Measurements from ENCODE around the gene PKNOX2. TPM values are rescaled to one million over a fixed set of nuclear protein-coding genes. Genes with fewer than 3 reads are reported as not detected.

Gene PKNOX2
- total RNA-seq, 6 experiments from 2014 or later = 0.10 TPM; not detected in 5

DNA sequence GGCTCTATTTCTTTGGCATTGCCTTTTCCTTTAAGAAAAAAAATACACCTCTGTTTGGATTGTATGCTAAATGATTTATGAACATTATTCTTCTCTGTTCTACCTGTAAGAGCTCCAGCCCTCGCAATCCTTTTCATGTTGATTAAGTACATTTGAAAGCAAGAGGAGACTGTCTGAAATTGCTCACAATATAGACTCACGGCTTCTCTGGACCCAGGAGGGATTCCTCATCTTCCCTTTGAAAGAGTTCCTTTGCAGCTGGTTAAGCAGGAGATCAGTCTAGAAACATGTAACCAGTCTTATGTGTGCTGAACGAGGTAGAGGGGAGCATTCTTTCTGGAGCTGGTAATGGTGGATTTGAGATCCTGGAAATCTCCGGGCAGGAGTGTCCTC lies 47.4 kb downstream of the PKNOX2 start:
- H3K4me1 Mint-ChIP-seq (ENCODE audit: low read depth) = no peaks in the 10 kb centered on the region
- H3K36me3 Mint-ChIP-seq (ENCODE audit: low read depth) = no peaks in the 10 kb centered on the region
- no peak for DNase-seq
- H3K9me3 Mint-ChIP-seq = no peaks in the 10 kb centered on the region
- no peak overlapping the region for H3K4me3 Mint-ChIP-seq
- H3K27me3 Mint-ChIP-seq (ENCODE audit: insufficient read depth) = peaks cover 35% of the 10 kb centered on the region
- TF ChIP-seq, protein P1, sequence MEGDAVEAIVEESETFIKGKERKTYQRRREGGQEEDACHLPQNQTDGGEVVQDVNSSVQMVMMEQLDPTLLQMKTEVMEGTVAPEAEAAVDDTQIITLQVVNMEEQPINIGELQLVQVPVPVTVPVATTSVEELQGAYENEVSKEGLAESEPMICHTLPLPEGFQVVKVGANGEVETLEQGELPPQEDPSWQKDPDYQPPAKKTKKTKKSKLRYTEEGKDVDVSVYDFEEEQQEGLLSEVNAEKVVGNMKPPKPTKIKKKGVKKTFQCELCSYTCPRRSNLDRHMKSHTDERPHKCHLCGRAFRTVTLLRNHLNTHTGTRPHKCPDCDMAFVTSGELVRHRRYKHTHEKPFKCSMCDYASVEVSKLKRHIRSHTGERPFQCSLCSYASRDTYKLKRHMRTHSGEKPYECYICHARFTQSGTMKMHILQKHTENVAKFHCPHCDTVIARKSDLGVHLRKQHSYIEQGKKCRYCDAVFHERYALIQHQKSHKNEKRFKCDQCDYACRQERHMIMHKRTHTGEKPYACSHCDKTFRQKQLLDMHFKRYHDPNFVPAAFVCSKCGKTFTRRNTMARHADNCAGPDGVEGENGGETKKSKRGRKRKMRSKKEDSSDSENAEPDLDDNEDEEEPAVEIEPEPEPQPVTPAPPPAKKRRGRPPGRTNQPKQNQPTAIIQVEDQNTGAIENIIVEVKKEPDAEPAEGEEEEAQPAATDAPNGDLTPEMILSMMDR (IDR thresholded peaks at IDR 0.05) = no peak
- H3K27ac Mint-ChIP-seq = no peak overlapping the region

DNA sequence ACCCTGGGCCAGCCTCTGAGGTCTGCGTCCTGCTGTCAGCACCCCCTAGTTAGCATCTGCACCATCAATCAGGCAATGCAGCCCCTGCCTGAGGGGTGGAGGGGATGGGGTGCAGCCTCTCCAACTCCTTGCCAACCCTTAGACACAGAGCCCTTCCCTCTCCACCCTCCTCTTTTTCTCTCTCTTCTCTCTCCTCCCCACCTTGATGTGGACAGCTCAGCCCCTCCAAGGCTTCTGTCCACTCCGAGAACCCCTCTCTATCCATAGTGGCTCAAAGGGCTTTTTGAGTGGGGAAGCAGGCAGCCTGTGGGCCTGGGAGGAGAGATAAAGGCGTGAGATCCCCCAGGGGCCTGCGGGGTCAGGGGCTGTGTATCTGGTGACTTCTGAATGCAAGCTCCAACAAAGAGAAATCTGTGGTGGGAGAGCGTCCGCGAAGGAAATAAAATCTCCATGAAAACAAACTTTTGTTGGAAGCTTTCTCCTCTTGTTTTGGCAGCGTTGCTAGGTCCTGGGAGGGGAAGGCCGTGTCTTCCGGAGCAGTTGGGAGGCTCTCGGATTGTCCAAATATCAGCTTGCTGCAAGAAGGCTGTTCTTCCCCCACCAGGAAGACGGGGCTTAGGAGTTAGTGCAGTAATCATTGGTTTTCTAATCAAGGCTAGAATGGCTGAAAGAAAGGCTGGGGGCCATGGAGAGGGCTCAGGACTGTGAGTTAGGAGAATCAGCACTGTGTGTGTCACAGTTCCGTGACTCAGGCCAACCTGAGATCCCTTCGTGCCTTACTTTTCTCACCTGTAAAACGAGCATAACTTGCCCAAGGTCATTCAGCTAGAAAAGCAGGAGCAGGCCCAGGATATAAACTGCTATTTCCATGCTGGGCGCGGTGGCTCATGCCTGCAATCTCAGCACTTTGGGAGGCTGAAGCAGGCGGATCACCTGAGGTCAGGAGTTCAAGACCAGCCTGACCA lies 50.3 kb downstream of the PKNOX2 start:
- Mint-ChIP-seq H3K4me3 (no peak overlapping the region), H3K36me3 (ENCODE audit: low read depth) (no peaks in the 10 kb centered on the region), H3K9me3 (no peaks in the 10 kb centered on the region), H3K27me3 (ENCODE audit: insufficient read depth) (peaks cover 48% of the 10 kb centered on the region), H3K27ac (no peak overlapping the region), H3K4me1 (ENCODE audit: low read depth) (no peaks in the 10 kb centered on the region)
- TF ChIP-seq, protein P1 (IDR thresholded peaks at IDR 0.05) = no peak
- no peak for DNase-seq

DNA sequence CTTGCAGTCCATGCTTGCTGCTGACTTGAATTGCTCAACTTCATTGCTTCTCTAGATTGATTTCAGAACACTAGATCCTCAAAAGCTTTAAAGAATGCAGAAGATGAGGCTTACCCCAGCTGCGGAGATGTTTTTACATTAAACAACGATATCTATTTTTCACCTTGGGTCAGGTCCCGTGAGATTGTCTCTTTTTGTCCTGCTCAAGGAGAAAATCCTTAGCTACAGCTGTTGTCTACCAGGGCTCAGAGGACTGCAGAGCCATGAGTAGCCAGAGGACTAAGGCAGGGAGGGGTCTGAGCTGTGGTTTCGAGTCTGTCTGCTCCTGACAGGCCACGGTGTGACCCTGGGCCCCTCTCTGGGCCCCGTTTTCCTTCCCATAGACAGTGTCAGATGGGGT lies 51.4 kb downstream of the PKNOX2 start:
- TF ChIP-seq, protein P1 (IDR thresholded peaks at IDR 0.05) = no peak
- Mint-ChIP-seq H3K4me1 (ENCODE audit: low read depth) (no peaks in the 10 kb centered on the region), H3K36me3 (ENCODE audit: low read depth) (no peaks in the 10 kb centered on the region), H3K4me3 (no peak overlapping the region), H3K27ac (no peak overlapping the region), H3K9me3 (no peaks in the 10 kb centered on the region), H3K27me3 (ENCODE audit: insufficient read depth) (peaks cover 47% of the 10 kb centered on the region)
- no peak for DNase-seq

DNA sequence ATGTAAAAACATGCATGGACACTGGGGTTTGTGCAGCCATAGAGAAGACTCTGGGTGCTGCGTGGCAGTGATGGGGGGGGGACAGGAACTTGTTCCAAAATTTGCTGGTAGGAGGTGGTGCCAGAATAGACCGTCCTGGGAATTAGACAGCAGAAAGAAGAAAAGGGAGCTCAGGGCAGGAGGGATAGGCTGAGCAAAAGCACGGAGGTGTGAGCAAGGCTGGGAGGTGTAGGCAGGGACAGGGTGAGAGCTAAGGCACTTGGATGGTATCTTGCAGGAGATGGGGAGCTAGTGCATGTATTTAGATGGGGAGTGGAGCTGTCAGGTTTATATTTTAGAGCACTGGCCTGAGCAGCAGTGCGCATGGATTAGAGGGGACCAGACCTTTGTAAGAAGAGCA lies 53.8 kb downstream of the PKNOX2 start:
- no peaks in the 10 kb centered on the region for H3K9me3 Mint-ChIP-seq
- H3K4me3 Mint-ChIP-seq = no peak overlapping the region
- peaks cover 43% of the 10 kb centered on the region for H3K27me3 Mint-ChIP-seq (ENCODE audit: insufficient read depth)
- TF ChIP-seq, protein P1 (IDR thresholded peaks at IDR 0.05) = no peak
- no peaks in the 10 kb centered on the region for H3K4me1 Mint-ChIP-seq (ENCODE audit: low read depth)
- H3K27ac Mint-ChIP-seq = no peak overlapping the region
- no peak for DNase-seq
- H3K36me3 Mint-ChIP-seq (ENCODE audit: low read depth) = no peaks in the 10 kb centered on the region

DNA sequence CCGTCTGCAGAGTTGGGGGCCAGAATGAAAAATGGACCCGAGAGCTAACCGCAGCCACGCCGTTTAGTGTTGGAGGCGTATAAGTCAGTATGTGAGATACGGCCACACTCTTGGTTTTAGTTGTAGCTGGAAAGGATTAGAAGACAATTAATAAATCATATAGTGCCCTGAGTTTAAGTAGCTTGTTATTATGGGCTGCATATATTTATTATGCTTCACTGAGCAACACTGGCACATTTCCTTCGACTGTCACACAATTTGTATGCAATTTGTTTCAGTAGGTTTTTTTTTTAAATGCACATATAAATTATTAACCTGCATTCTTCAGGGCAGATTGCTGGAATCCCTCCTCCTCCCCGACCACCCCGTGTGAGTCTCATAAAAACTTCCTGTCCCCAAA lies 56.9 kb downstream of the PKNOX2 start:
- H3K4me1 Mint-ChIP-seq (ENCODE audit: low read depth) = no peaks in the 10 kb centered on the region

More for the DNA sequence above, 56.9 kb downstream of the PKNOX2 start:
- TF ChIP-seq, protein P1 (IDR thresholded peaks at IDR 0.05) = no peak
- H3K36me3 Mint-ChIP-seq (ENCODE audit: low read depth) = no peaks in the 10 kb centered on the region
- H3K27me3 Mint-ChIP-seq (ENCODE audit: insufficient read depth) = peaks cover 37% of the 10 kb centered on the region
- DNase-seq = no peak
- H3K9me3 Mint-ChIP-seq = no peaks in the 10 kb centered on the region
- no peak overlapping the region for H3K27ac Mint-ChIP-seq
- H3K4me3 Mint-ChIP-seq = no peak overlapping the region

Measured in HFFc6 (cell line).